ENCODE measurements around the gene IGSF8. TPM values are rescaled to one million over a fixed set of nuclear protein-coding genes. Genes with fewer than 3 reads are reported as not detected.

The IGSF8 gene
- total RNA-seq, 1 donor from 2014 or later, result 35.9 TPM

GRCh38 chr1:160061369-160062229 lies 36.8 kb downstream of the IGSF8 start:
- no peak overlapping the region for H3K4me3 ChIP-seq

GRCh38 chr1:160058087-160058486 lies 40.3 kb downstream of the IGSF8 start:
- intact Hi-C loops (cut with DNase I), result no loop called here
- Histone ChIP-seq H3K27me3 (ENCODE audit: low read depth) (peaks cover 9% of the 10 kb centered on the region), H3K9me3 (no peaks in the 10 kb centered on the region), H3K4me3 (no peak overlapping the region), H3K4me1 (no peaks in the 10 kb centered on the region), H3K27ac (no peak overlapping the region), H3K36me3 (no peaks in the 10 kb centered on the region)
- ATAC-seq, result no peak
- no peak for DNase-seq
- peak; percentile 26 for TF ChIP-seq CTCF (IDR thresholded peaks at IDR 0.05)

More at GRCh38 chr1:160061369-160062229, 36.8 kb downstream of the IGSF8 start:
- TF ChIP-seq CTCF (IDR thresholded peaks at IDR 0.05), result no peak
- intact Hi-C loops (cut with DNase I), result no loop called here
- H3K4me1 ChIP-seq, result no peaks in the 10 kb centered on the region
- DNase-seq, result no peak
- no peaks in the 10 kb centered on the region for H3K9me3 ChIP-seq
- H3K27me3 ChIP-seq (ENCODE audit: low read depth), result peaks cover 5% of the 10 kb centered on the region
- no peaks in the 10 kb centered on the region for H3K36me3 ChIP-seq
- peak in 1 of 2 donors; percentile 17 for ATAC-seq
- H3K27ac ChIP-seq, result no peak overlapping the region

- H3K27ac ChIP-seq, result no peak overlapping the region
- ATAC-seq (no peak), DNase-seq (no peak)
- no peak overlapping the region for H3K4me3 ChIP-seq
- H3K36me3 ChIP-seq, result no peaks in the 10 kb centered on the region
- H3K4me1 ChIP-seq, result no peaks in the 10 kb centered on the region
- peaks cover 4% of the 10 kb centered on the region for H3K27me3 ChIP-seq (ENCODE audit: low read depth)
- no peaks in the 10 kb centered on the region for H3K9me3 ChIP-seq
- no peak for TF ChIP-seq CTCF (IDR thresholded peaks at IDR 0.05)
- intact Hi-C loops (cut with DNase I), result no loop called here
These were observed 41.7 kb downstream of the IGSF8 start for GRCh38 chr1:160056648-160057169.

GRCh38 chr1:160053548-160054365 lies 44.7 kb downstream of the IGSF8 start:
- DNase-seq (no peak), ATAC-seq (no peak)
- H3K4me3 ChIP-seq, result no peak overlapping the region
- intact Hi-C loops (cut with DNase I), result no loop called here
- H3K27me3 ChIP-seq (ENCODE audit: low read depth), result peaks cover 4% of the 10 kb centered on the region
- no peaks in the 10 kb centered on the region for H3K9me3 ChIP-seq
- TF ChIP-seq CTCF (IDR thresholded peaks at IDR 0.05), result no peak
- no peaks in the 10 kb centered on the region for H3K4me1 ChIP-seq
- H3K36me3 ChIP-seq, result no peaks in the 10 kb centered on the region
- H3K27ac ChIP-seq, result no peak overlapping the region

- no peak overlapping the region for H3K4me3 ChIP-seq
- H3K36me3 ChIP-seq, result no peaks in the 10 kb centered on the region
- intact Hi-C loops (cut with DNase I), result no loop called here
- no peak overlapping the region for H3K27ac ChIP-seq
- TF ChIP-seq CTCF (IDR thresholded peaks at IDR 0.05), result no peak
- H3K9me3 ChIP-seq, result no peaks in the 10 kb centered on the region
- no peak for DNase-seq
- H3K27me3 ChIP-seq (ENCODE audit: low read depth), result peaks cover 4% of the 10 kb centered on the region
- no peak for ATAC-seq
- H3K4me1 ChIP-seq, result no peaks in the 10 kb centered on the region
These were observed 45.5 kb downstream of the IGSF8 start for GRCh38 chr1:160052936-160053335.

All from lower lobe of right lung (tissue), 2 donors.